Measurements from ENCODE around the gene DDX4. TPM values are rescaled to one million over a fixed set of nuclear protein-coding genes. Genes with fewer than 3 reads are reported as not detected.

Gene DDX4
- total RNA-seq, 6 donors from 2014 or later = not detected

- no peak for DNase-seq
- TF ChIP-seq EP300 (IDR thresholded peaks at IDR 0.05) = no peak
- no peak for TF ChIP-seq POLR2A (IDR thresholded peaks at IDR 0.05)
- no peak for TF ChIP-seq CTCF (IDR thresholded peaks at IDR 0.05)
- TF ChIP-seq POLR2AphosphoS5 (IDR thresholded peaks at IDR 0.05) = no peak
These were observed 104.1 kb downstream of the DDX4 start for GRCh38 chr5:55841976-55842375.

GRCh38 chr5:55847837-55848236 lies 110.0 kb downstream of the DDX4 start:
- WGBS, 2 donors = 88 to 93% methylated on average over 1 of the region's 1 CpG
- H3K27ac ChIP-seq = no peak overlapping the region
- no peak for TF ChIP-seq POLR2A (IDR thresholded peaks at IDR 0.05)
- no peak for TF ChIP-seq CTCF (IDR thresholded peaks at IDR 0.05)
- no peak for TF ChIP-seq POLR2AphosphoS5 (IDR thresholded peaks at IDR 0.05)
- no peak for TF ChIP-seq EP300 (IDR thresholded peaks at IDR 0.05)
- H3K27me3 ChIP-seq = no peaks in the 10 kb centered on the region
- no peak for ATAC-seq (ENCODE audit: low FRiP score in 2 of 2)
- no peak for DNase-seq
- H3K9me3 ChIP-seq = no peaks in the 10 kb centered on the region
- H3K4me3 ChIP-seq = no peak overlapping the region
- no peaks in the 10 kb centered on the region for H3K36me3 ChIP-seq
- H3K4me1 ChIP-seq = no peaks in the 10 kb centered on the region

More at GRCh38 chr5:55841976-55842375, 104.1 kb downstream of the DDX4 start:
- no peak overlapping the region for H3K27ac ChIP-seq
- 80 to 95% methylated on average over 2 of the region's 2 CpGs for WGBS, 2 donors
- no peaks in the 10 kb centered on the region for H3K36me3 ChIP-seq
- no peak for ATAC-seq (ENCODE audit: low FRiP score in 2 of 2)
- H3K27me3 ChIP-seq = no peaks in the 10 kb centered on the region
- H3K9me3 ChIP-seq = no peaks in the 10 kb centered on the region
- no peaks in the 10 kb centered on the region for H3K4me1 ChIP-seq
- H3K4me3 ChIP-seq = no peak overlapping the region

- DNase-seq (no peak), ATAC-seq (ENCODE audit: low FRiP score in 2 of 2) (no peak)
- H3K4me1 ChIP-seq = no peaks in the 10 kb centered on the region
- TF ChIP-seq POLR2A (IDR thresholded peaks at IDR 0.05) (no peak), CTCF (IDR thresholded peaks at IDR 0.05) (no peak), POLR2AphosphoS5 (IDR thresholded peaks at IDR 0.05) (no peak), EP300 (IDR thresholded peaks at IDR 0.05) (no peak)
- H3K36me3 ChIP-seq = no peaks in the 10 kb centered on the region
- H3K27me3 ChIP-seq = no peaks in the 10 kb centered on the region
- H3K4me3 ChIP-seq = no peak overlapping the region
- no peaks in the 10 kb centered on the region for H3K9me3 ChIP-seq
- no peak overlapping the region for H3K27ac ChIP-seq
- 66 to 80% methylated on average over 2 of the region's 2 CpGs for WGBS, 2 donors
These were observed 110.9 kb downstream of the DDX4 start for GRCh38 chr5:55848783-55849182.

GRCh38 chr5:55850839-55851674 lies 113.2 kb downstream of the DDX4 start, which contains the start of gene IL31RA:
IL31RA (plus strand) TSS chr5:55851357; CDS start chr5:55851571, 214 bp downstream.
- no peak for DNase-seq
- TF ChIP-seq POLR2A (IDR thresholded peaks at IDR 0.05) (no peak), CTCF (IDR thresholded peaks at IDR 0.05) (no peak), EP300 (IDR thresholded peaks at IDR 0.05) (no peak), POLR2AphosphoS5 (IDR thresholded peaks at IDR 0.05) (no peak)
- Histone ChIP-seq H3K9me3 (no peaks in the 10 kb centered on the region), H3K36me3 (no peaks in the 10 kb centered on the region), H3K27ac (no peak within 1 kb of the TSS), H3K27me3 (no peaks in the 10 kb centered on the region), H3K4me1 (no peaks in the 10 kb centered on the region), H3K4me3 (no peak within 1 kb of the TSS)
- WGBS, 2 donors = 85 to 88% methylated on average over 10 of the region's 10 CpGs
- ATAC-seq (ENCODE audit: low FRiP score in 2 of 2) = no peak

- WGBS, 2 donors = 97 to 98% methylated on average over 2 of the region's 2 CpGs
- no peak for ATAC-seq (ENCODE audit: low FRiP score in 2 of 2)
- H3K36me3 ChIP-seq = no peaks in the 10 kb centered on the region
These were observed 113.8 kb downstream of the DDX4 start for GRCh38 chr5:55851675-55851979.

More at GRCh38 chr5:55851675-55851979, 113.8 kb downstream of the DDX4 start:
- Histone ChIP-seq H3K4me3 (no peak overlapping the region), H3K27me3 (no peaks in the 10 kb centered on the region), H3K9me3 (no peaks in the 10 kb centered on the region), H3K27ac (no peak overlapping the region), H3K4me1 (no peaks in the 10 kb centered on the region)
- TF ChIP-seq CTCF (IDR thresholded peaks at IDR 0.05) (no peak), POLR2A (IDR thresholded peaks at IDR 0.05) (no peak), EP300 (IDR thresholded peaks at IDR 0.05) (no peak)
- DNase-seq = no peak

Measured in upper lobe of left lung (tissue), 6 donors.